IMR-90 (cell line): Measurements from ENCODE around the gene ZNF302. TPM values are rescaled to one million over a fixed set of nuclear protein-coding genes. Genes with fewer than 3 reads are reported as not detected.

ENCODE experiments used
- ATAC-seq: fragments of 200-7000 bp; cut with Tn5 transposase; 2 replicates; pipeline ENCODE4 v1.9.1; 2020; ENCODE audit warnings: low read depth, mild to moderate bottlenecking, moderate library complexity
- BruUV-seq: library from RNA; stranded (reverse); fragments of 400-500 nt; replicated peaks from 2 replicates; lab custom pipeline; 2021; lab: Mats Ljungman, UMichigan
- CTCF ChIA-PET: fragments of 300-600 bp; formaldehyde crosslinking; extraction: SDS; loops from one replicate; lab custom pipeline; 2021; ENCODE audit warnings: antibody characterized with exemption; lab: Yijun Ruan, JAX
- POLR2A ChIA-PET: fragments of 300-600 bp; sonication (Branson Sonifier 250); formaldehyde crosslinking; loops from one replicate; lab custom pipeline; 2022; ENCODE audit warnings: antibody characterized with exemption; ENCODE audit not compliant: unreplicated experiment; lab: Charles Lee
- DNase-seq: peaks from one replicate; pipeline ENCODE4 v3.0.0; 2013
- H2AFZ ChIP-seq: replicated peaks from 2 replicates; pipeline ENCODE3; 2013; ENCODE audit warnings: low read length, mild to moderate bottlenecking; ENCODE audit not compliant: poor library complexity
- H2AK5ac ChIP-seq: 2 replicates; pipeline ENCODE4 v1.6.1; 2013; ENCODE audit warnings: low read depth, low read length, inconsistent platforms
- H2AK9ac ChIP-seq: replicated peaks from 2 replicates; pipeline ENCODE3; 2013; ENCODE audit warnings: mild to moderate bottlenecking, low read depth, low read length, moderate library complexity; ENCODE audit not compliant: poor library complexity
- H2BK120ac ChIP-seq: 2 replicates; pipeline ENCODE4 v1.6.1; 2013; ENCODE audit warnings: low read depth, low read length, inconsistent platforms
- H2BK15ac ChIP-seq: 3 replicates; pipeline ENCODE4 v1.6.1; 2013; ENCODE audit warnings: low read depth, low read length, inconsistent platforms
- H2BK20ac ChIP-seq: 2 replicates; pipeline ENCODE4 v1.6.1; 2013; ENCODE audit warnings: low read depth, mild to moderate bottlenecking, inconsistent platforms, low read length, moderate library complexity
- H2BK5ac ChIP-seq: 2 replicates; pipeline ENCODE4 v1.6.1; 2013; ENCODE audit warnings: mild to moderate bottlenecking, low read depth, low read length, inconsistent platforms; ENCODE audit not compliant: poor library complexity, severe bottlenecking
- H3K14ac ChIP-seq: replicated peaks from 2 replicates; pipeline ENCODE4 v1.6.1; 2013; ENCODE audit warnings: low read depth, low read length, inconsistent platforms
- H3K18ac ChIP-seq: 2 replicates; pipeline ENCODE4 v1.6.1; 2013; ENCODE audit warnings: low read depth, low read length, control low read depth
- H3K23ac ChIP-seq: 2 replicates; pipeline ENCODE4 v1.6.1; 2013; ENCODE audit warnings: low read depth, low read length, inconsistent platforms
- H3K27ac ChIP-seq: 2 replicates; pipeline ENCODE4 v1.5.1; 2013; ENCODE audit warnings: mild to moderate bottlenecking, control low read depth, low read length; ENCODE audit not compliant: insufficient read depth
- H3K27me3 ChIP-seq: 2 replicates; pipeline ENCODE4 v1.6.1; 2013; ENCODE audit warnings: low read length; ENCODE audit not compliant: control insufficient read depth, insufficient read depth
- H3K36me3 ChIP-seq: 2 replicates; pipeline ENCODE4 v1.6.1; 2013; ENCODE audit warnings: low read length, mixed read lengths; ENCODE audit not compliant: control insufficient read depth, insufficient read depth
- H3K4ac ChIP-seq: 2 replicates; pipeline ENCODE4 v1.6.1; 2013; ENCODE audit warnings: low read depth, low read length, inconsistent platforms
- H3K4me1 ChIP-seq: 2 replicates; pipeline ENCODE4 v1.6.1; 2013; ENCODE audit warnings: low read length, mixed read lengths; ENCODE audit not compliant: control insufficient read depth, insufficient read depth
- H3K4me2 ChIP-seq: 2 replicates; pipeline ENCODE4 v1.6.1; 2013; ENCODE audit warnings: low read depth, mild to moderate bottlenecking, control low read depth, low read length, moderate library complexity
- H3K4me3 ChIP-seq: 2 replicates; pipeline ENCODE4 v1.5.1; 2013; ENCODE audit warnings: low read depth, mild to moderate bottlenecking, control low read depth, low read length, moderate library complexity; ENCODE audit not compliant: insufficient read depth
- H3K56ac ChIP-seq: 2 replicates; pipeline ENCODE4 v1.6.1; 2013; ENCODE audit warnings: low read length, inconsistent platforms; ENCODE audit not compliant: insufficient read depth; ENCODE audit errors: extremely low read depth
- H3K79me1 ChIP-seq, 2 experiments: 2 replicates each; pipeline ENCODE4 v1.6.1; 2013; ENCODE audit warnings: low read length in 2 of 2, inconsistent platforms in 1 of 2, low read depth in 1 of 2
- H3K9ac ChIP-seq: 2 replicates; pipeline ENCODE4 v1.6.1; 2013; ENCODE audit warnings: low read depth, low read length, control low read depth
- H3K9me1 ChIP-seq: 2 replicates; pipeline ENCODE4 v1.6.1; 2013; ENCODE audit warnings: low read length, inconsistent platforms; ENCODE audit not compliant: insufficient read depth
- H3K9me3 ChIP-seq: 2 replicates; pipeline ENCODE4 v1.6.1; 2013; ENCODE audit warnings: low read length; ENCODE audit not compliant: control insufficient read depth, insufficient read depth
- H4K20me1 ChIP-seq: 2 replicates; pipeline ENCODE4 v1.6.1; 2013; ENCODE audit warnings: low read length, inconsistent platforms; ENCODE audit not compliant: insufficient read depth
- H4K5ac ChIP-seq: 2 replicates; pipeline ENCODE4 v1.6.1; 2013; ENCODE audit warnings: mild to moderate bottlenecking, low read depth, low read length, control low read depth
- H4K8ac ChIP-seq, 2 experiments: 2 replicates each; pipeline ENCODE4 v1.6.1; 2013; ENCODE audit warnings: low read depth in 2 of 2, low read length in 2 of 2, control low read depth in 1 of 2, inconsistent platforms in 1 of 2
- H4K91ac ChIP-seq: 2 replicates; pipeline ENCODE4 v1.6.1; 2013; ENCODE audit warnings: low read depth, low read length, inconsistent platforms; ENCODE audit not compliant: insufficient read depth
- BHLHE40 ChIP-seq: fragments of 150-350 bp; IDR thresholded peaks from 2 replicates; pipeline ENCODE4 v1.6.1; 2016; ENCODE audit warnings: mild to moderate bottlenecking, low read depth, low read length
- CEBPB ChIP-seq: IDR thresholded peaks from 2 replicates; pipeline ENCODE4 v1.6.1; 2012; ENCODE audit warnings: low read depth, low read length, improper control_type of control experiment
- CHD1 ChIP-seq: IDR thresholded peaks from 2 replicates; pipeline ENCODE4 v1.6.1; 2012; ENCODE audit warnings: low read depth, low read length, improper control_type of control experiment
- CTCF ChIP-seq: conservative IDR thresholded peaks from 2 replicates; pipeline ENCODE4 v1.5.1; 2012; ENCODE audit warnings: mild to moderate bottlenecking, low read depth, low read length, improper control_type of control experiment
- ELK1 ChIP-seq: fragments of 150-350 bp; IDR thresholded peaks from 2 replicates; pipeline ENCODE4 v1.6.1; 2016; ENCODE audit warnings: low read depth, mild to moderate bottlenecking, low read length, moderate library complexity, borderline replicate concordance
- FOS ChIP-seq: fragments of 150-350 bp; IDR thresholded peaks from 2 replicates; pipeline ENCODE4 v1.6.1; 2016; ENCODE audit warnings: low read depth, low read length
- MAFK ChIP-seq: IDR thresholded peaks from 2 replicates; pipeline ENCODE4 v1.6.1; 2012; ENCODE audit warnings: low read depth, low read length, improper control_type of control experiment
- MAZ ChIP-seq: IDR thresholded peaks from 2 replicates; pipeline ENCODE4 v1.6.1; 2012; ENCODE audit warnings: low read depth, mild to moderate bottlenecking, low read length, improper control_type of control experiment, moderate library complexity, borderline replicate concordance
- MXI1 ChIP-seq: IDR thresholded peaks from 2 replicates; pipeline ENCODE4 v1.6.1; 2012; ENCODE audit warnings: low read depth, mild to moderate bottlenecking, low read length, moderate library complexity, borderline replicate concordance
- NFE2L2 ChIP-seq: fragments of 150-350 bp; IDR thresholded peaks from 2 replicates; pipeline ENCODE4 v1.6.1; 2016; ENCODE audit warnings: low read depth, mild to moderate bottlenecking, low read length
- POLR2A ChIP-seq: IDR thresholded peaks from 2 replicates; pipeline ENCODE4 v1.6.1; 2012; ENCODE audit warnings: mild to moderate bottlenecking, low read depth, low read length
- RAD21 ChIP-seq: IDR thresholded peaks from 2 replicates; pipeline ENCODE4 v1.6.1; 2012; ENCODE audit warnings: low read length, improper control_type of control experiment
- RCOR1 ChIP-seq: IDR thresholded peaks from 2 replicates; pipeline ENCODE4 v1.6.1; 2012; ENCODE audit warnings: mild to moderate bottlenecking, low read length, improper control_type of control experiment; ENCODE audit not compliant: insufficient replicate concordance
- RFX5 ChIP-seq: IDR thresholded peaks from 2 replicates; pipeline ENCODE4 v1.8.0; 2012; ENCODE audit warnings: low read depth, mild to moderate bottlenecking, low read length, moderate library complexity
- SMC3 ChIP-seq: fragments of 150-350 bp; IDR thresholded peaks from 2 replicates; pipeline ENCODE4 v1.6.1; 2016; ENCODE audit warnings: low read depth, mild to moderate bottlenecking, antibody characterized with exemption, low read length, moderate library complexity
- USF2 ChIP-seq: fragments of 150-350 bp; IDR thresholded peaks from 2 replicates; pipeline ENCODE4 v1.6.1; 2017; ENCODE audit warnings: mild to moderate bottlenecking, antibody characterized with exemption, low read length, low read depth
- WGBS, 2 experiments: methylation state at CpG; one replicate each; pipeline versions ENCODE4 v1.1.5 to v1.1.7; 2013; ENCODE audit warnings: missing lambda C conversion rate in 2 of 2; ENCODE audit not compliant: insufficient read length in 1 of 2; ENCODE audit errors: extremely low coverage in 2 of 2; 5-methylcytosine and 5-hydroxymethylcytosine counted together
- dilution Hi-C: fragments of 300-500 bp; cut with HindIII; formaldehyde crosslinking; loops from one replicate; pipeline ENCODE4 v1.14.3; 2018; ENCODE audit warnings: low sequenced_read_pairs; ENCODE audit not compliant: unreplicated experiment
- in situ Hi-C: fragments of 300-500 bp; cut with MboI; formaldehyde crosslinking; loops from 3 replicates; pipeline ENCODE4 v1.14.3; 2019; ENCODE audit warnings: low sequenced_read_pairs, inconsistent platforms, mixed read lengths
- intact Hi-C: fragments of 100-400 bp; cut with micrococcal nuclease; formaldehyde crosslinking; loops from 2 replicates; pipeline ENCODE4 v1.10.0; 2022
- polyA plus RNA-seq, 3 experiments: library from polyadenylated mRNA; depleted of rRNA; stranded (reverse); fragments of >200 nt; gene quantifications; 2 replicates each; pipeline ENCODE4 v1.2.3, GENCODE V29; 2012; ENCODE audit warnings: low replicate concordance in 1 of 3
- total RNA-seq: library from RNA; depleted of rRNA; stranded (reverse); fragments of >200 nt; gene quantifications from 2 replicates; pipeline ENCODE4 v1.2.3, GENCODE V29; 2012

Gene ZNF302
- total and polyA plus RNA-seq, 2 of the 4 experiments (the other 2 are of a cell fraction) = 9.1 to 9.5 TPM

GRCh38 chr19:34651747-34652146, 25.7 kb upstream of the ZNF302 start:
- Histone ChIP-seq H2BK20ac (no peak overlapping the region), H2BK120ac (no peak overlapping the region), H3K9ac (no peak overlapping the region), H2AK5ac (no peak overlapping the region), H3K18ac (no peak overlapping the region), H4K20me1 (no peaks in the 10 kb centered on the region), H3K4me1 (no peaks in the 10 kb centered on the region), H3K4me2 (no peak overlapping the region), H3K36me3 (no peaks in the 10 kb centered on the region), H3K23ac (no peak overlapping the region), H2AFZ (no peak overlapping the region), H3K9me3 (no peaks in the 10 kb centered on the region), H4K8ac (no peak overlapping the region), H3K4ac (no peak overlapping the region), H2BK15ac (no peak overlapping the region), H3K79me1 (no peaks in the 10 kb centered on the region), H3K27ac (no peak overlapping the region), H3K56ac (no peak overlapping the region), H3K4me3 (no peak overlapping the region), H2BK5ac (no peak overlapping the region), H3K27me3 (no peaks in the 10 kb centered on the region), H3K9me1 (no peaks in the 10 kb centered on the region), H2AK9ac (no peak overlapping the region), H3K14ac (no peak overlapping the region), H4K91ac (no peak overlapping the region), H4K5ac (no peak overlapping the region)
- ChIA-PET CTCF (no interaction called here), POLR2A (no interaction called here)
- no peak for ATAC-seq
- WGBS, 2 experiments = 100% methylated on average over 1 of the region's 2 CpGs; no CpG with 5 or more reads in 1 of the 2 experiments
- no TSS peak for BruUV-seq
- TF ChIP-seq USF2 = no peak
- TF ChIP-seq CHD1 = no peak
- TF ChIP-seq POLR2A = no peak
- no peak for TF ChIP-seq MXI1
- no peak for TF ChIP-seq BHLHE40
- no peak for TF ChIP-seq MAFK
- no peak for TF ChIP-seq SMC3
- TF ChIP-seq CTCF = no peak
- TF ChIP-seq MAZ = no peak
- no peak for TF ChIP-seq NFE2L2
- TF ChIP-seq RAD21 = no peak
- no peak for TF ChIP-seq CEBPB
- no peak for TF ChIP-seq FOS
- no peak for TF ChIP-seq RCOR1
- no peak for TF ChIP-seq RFX5
- no peak for TF ChIP-seq ELK1
- DNase-seq = no peak
- intact Hi-C loops = no loop called here
- in situ Hi-C loops = no loop called here
- dilution Hi-C loops = no loop called here
